GM23338 (cell line): ENCODE results near the gene LIMCH1. TPM values are rescaled to one million over a fixed set of nuclear protein-coding genes. Genes with fewer than 3 reads are reported as not detected.

ENCODE experiments used
- ATAC-seq: fragments of 200-7000 bp; cut with Tn5 transposase; 3 replicates; pipeline ENCODE4 v1.9.1; 2020
- DNase-seq: peaks from one replicate; pipeline ENCODE4 v3.0.0-alpha.2; 2015; ENCODE audit warnings: low spot score
- H2AFZ ChIP-seq: fragments of 200-600 bp; sonication (generic); 2 replicates; pipeline ENCODE4 v1.8.0; 2016; ENCODE audit warnings: antibody characterized with exemption, mild to moderate bottlenecking, moderate library complexity
- H3F3A ChIP-seq: fragments of 200-600 bp; sonication (generic); replicated peaks from 2 replicates; pipeline ENCODE4 v1.8.0; 2017; ENCODE audit warnings: antibody characterized with exemption, mixed run types, low read depth
- H3K27ac ChIP-seq: fragments of 200-600 bp; sonication (generic); 2 replicates; pipeline ENCODE4 v1.6.1; 2016; ENCODE audit warnings: low read depth
- H3K27me3 ChIP-seq: fragments of 200-600 bp; sonication (generic); 2 replicates; pipeline ENCODE4 v1.8.0; 2016; ENCODE audit warnings: mild to moderate bottlenecking, mixed run types, moderate library complexity; ENCODE audit not compliant: insufficient read depth
- H3K36me3 ChIP-seq: fragments of 200-600 bp; sonication (generic); 2 replicates; pipeline ENCODE4 v1.8.0; 2016; ENCODE audit warnings: mild to moderate bottlenecking; ENCODE audit not compliant: insufficient read depth
- H3K4me1 ChIP-seq: fragments of 200-600 bp; sonication (generic); 2 replicates; pipeline ENCODE4 v1.8.0; 2016; ENCODE audit warnings: mild to moderate bottlenecking, moderate library complexity; ENCODE audit not compliant: insufficient read depth
- H3K4me2 ChIP-seq: fragments of 200-600 bp; sonication (generic); 2 replicates; pipeline ENCODE4 v1.7.1; 2017; ENCODE audit warnings: mixed run types
- H3K4me3 ChIP-seq: fragments of 200-600 bp; sonication (generic); 2 replicates; pipeline ENCODE4 v1.6.1; 2016; ENCODE audit warnings: mixed run types
- H3K79me2 ChIP-seq: fragments of 200-600 bp; sonication (generic); replicated peaks from 2 replicates; pipeline ENCODE4 v1.8.0; 2017; ENCODE audit warnings: mild to moderate bottlenecking; ENCODE audit not compliant: insufficient read depth
- H3K9me2 ChIP-seq: fragments of 200-600 bp; sonication (generic); 2 replicates; pipeline ENCODE4 v1.8.0; 2017; ENCODE audit not compliant: insufficient read depth
- H4K20me1 ChIP-seq: fragments of 200-600 bp; sonication (generic); replicated peaks from 2 replicates; pipeline ENCODE4 v1.8.0; 2017; ENCODE audit warnings: mild to moderate bottlenecking; ENCODE audit not compliant: insufficient read depth
- H3K27ac Mint-ChIP-seq: 2 replicates; pipeline ENCODE4 v1.8.0; 2020; ENCODE audit warnings: inconsistent platforms, mild to moderate bottlenecking, moderate library complexity, mixed read lengths
- H3K27me3 Mint-ChIP-seq: 3 replicates; pipeline ENCODE4 v1.8.0; 2022; ENCODE audit warnings: low read depth, mild to moderate bottlenecking, moderate library complexity, mixed read lengths, inconsistent platforms; ENCODE audit not compliant: insufficient read depth, poor library complexity
- H3K36me3 Mint-ChIP-seq: 3 replicates; pipeline ENCODE4 v1.8.0; 2021; ENCODE audit warnings: low read depth, mild to moderate bottlenecking, inconsistent platforms, moderate library complexity, mixed read lengths
- H3K4me1 Mint-ChIP-seq: 3 replicates; pipeline ENCODE4 v1.8.0; 2020; ENCODE audit warnings: mild to moderate bottlenecking, inconsistent platforms, mixed read lengths
- H3K4me3 Mint-ChIP-seq: 3 replicates; pipeline ENCODE4 v1.8.0; 2021; ENCODE audit warnings: moderate library complexity, mild to moderate bottlenecking, inconsistent platforms, mixed read lengths
- H3K9me3 Mint-ChIP-seq: 3 replicates; pipeline ENCODE4 v1.8.0; 2020; ENCODE audit warnings: moderate library complexity, mild to moderate bottlenecking, inconsistent platforms, mixed read lengths
- CREB1 ChIP-seq: fragments of 250-450 bp; sonication (Bioruptor Pico); IDR thresholded peaks from 2 replicates; pipeline ENCODE4 v1.5.0; 2020; ENCODE audit warnings: low read depth, mild to moderate bottlenecking, moderate library complexity
- CTCF ChIP-seq, 2 experiments: fragments of 200-600 bp in 1 of 2; sonication (generic) in 1 of 2; conservative IDR thresholded peaks; 2 replicates each; pipeline versions ENCODE4 v1.5.1 to v1.6.1; 2016 to 2017; ENCODE audit warnings: antibody characterized with exemption in 2 of 2, low read depth in 2 of 2, mild to moderate bottlenecking in 2 of 2, moderate library complexity in 1 of 2
- ETS1 ChIP-seq: IDR thresholded peaks from 2 replicates; pipeline ENCODE4 v1.6.1; 2016; ENCODE audit warnings: antibody characterized with exemption
- EZH2 ChIP-seq: fragments of 200-600 bp; sonication (generic); IDR thresholded peaks from one replicate; pipeline ENCODE4 v1.8.0; 2017; ENCODE audit warnings: antibody characterized with exemption, mild to moderate bottlenecking, low read depth; ENCODE audit not compliant: unreplicated experiment
- EZH2phosphoT487 ChIP-seq: fragments of 200-600 bp; sonication (generic); IDR thresholded peaks from one replicate; pipeline ENCODE4 v1.8.1; 2018; ENCODE audit warnings: antibody characterized with exemption; ENCODE audit not compliant: unreplicated experiment
- JUNB ChIP-seq: IDR thresholded peaks from one replicate; pipeline ENCODE4 v1.6.1; 2016; ENCODE audit warnings: antibody characterized with exemption; ENCODE audit not compliant: unreplicated experiment
- NANOG ChIP-seq: IDR thresholded peaks from 2 replicates; pipeline ENCODE4 v1.6.1; 2016; ENCODE audit warnings: antibody characterized with exemption, borderline replicate concordance
- POLR2AphosphoS5 ChIP-seq: IDR thresholded peaks from 2 replicates; pipeline ENCODE4 v1.6.1; 2016; ENCODE audit warnings: antibody characterized with exemption, low read depth
- STAT1 ChIP-seq: IDR thresholded peaks from one replicate; pipeline ENCODE4 v1.6.1; 2016; ENCODE audit warnings: antibody characterized with exemption; ENCODE audit not compliant: unreplicated experiment
- ZNF114 ChIP-seq: fragments of 250-450 bp; sonication (Bioruptor Pico); IDR thresholded peaks from 2 replicates; pipeline ENCODE4 v1.5.0; 2020; ENCODE audit warnings: mild to moderate bottlenecking, moderate library complexity
- ZNF331 ChIP-seq: fragments of 250-450 bp; sonication (Bioruptor Pico); IDR thresholded peaks from 2 replicates; pipeline ENCODE4 v1.5.0; 2020; ENCODE audit warnings: low read depth, mild to moderate bottlenecking, moderate library complexity
- ZNF462 ChIP-seq: fragments of 250-450 bp; sonication (Bioruptor Pico); IDR thresholded peaks from 2 replicates; pipeline ENCODE4 v1.5.0; 2020; ENCODE audit warnings: mild to moderate bottlenecking, moderate library complexity
- polyA plus RNA-seq: library from polyadenylated mRNA; unstranded; fragments of >200 nt; fragmentation: Nextera tagmentation; extraction: Ambion mirVana; gene quantifications from 2 replicates; pipeline ENCODE4 v1.2.1, GENCODE V29; 2016
- total RNA-seq: library from RNA; depleted of rRNA; stranded (reverse); fragments of >200 nt; shearing (Covaris generic); gene quantifications from 2 replicates; pipeline ENCODE4 v1.2.3, GENCODE V29; 2014

LIMCH1 gene
- total and polyA plus RNA-seq, 2 experiments from 2014 or later, result 1.5 TPM

DNA sequence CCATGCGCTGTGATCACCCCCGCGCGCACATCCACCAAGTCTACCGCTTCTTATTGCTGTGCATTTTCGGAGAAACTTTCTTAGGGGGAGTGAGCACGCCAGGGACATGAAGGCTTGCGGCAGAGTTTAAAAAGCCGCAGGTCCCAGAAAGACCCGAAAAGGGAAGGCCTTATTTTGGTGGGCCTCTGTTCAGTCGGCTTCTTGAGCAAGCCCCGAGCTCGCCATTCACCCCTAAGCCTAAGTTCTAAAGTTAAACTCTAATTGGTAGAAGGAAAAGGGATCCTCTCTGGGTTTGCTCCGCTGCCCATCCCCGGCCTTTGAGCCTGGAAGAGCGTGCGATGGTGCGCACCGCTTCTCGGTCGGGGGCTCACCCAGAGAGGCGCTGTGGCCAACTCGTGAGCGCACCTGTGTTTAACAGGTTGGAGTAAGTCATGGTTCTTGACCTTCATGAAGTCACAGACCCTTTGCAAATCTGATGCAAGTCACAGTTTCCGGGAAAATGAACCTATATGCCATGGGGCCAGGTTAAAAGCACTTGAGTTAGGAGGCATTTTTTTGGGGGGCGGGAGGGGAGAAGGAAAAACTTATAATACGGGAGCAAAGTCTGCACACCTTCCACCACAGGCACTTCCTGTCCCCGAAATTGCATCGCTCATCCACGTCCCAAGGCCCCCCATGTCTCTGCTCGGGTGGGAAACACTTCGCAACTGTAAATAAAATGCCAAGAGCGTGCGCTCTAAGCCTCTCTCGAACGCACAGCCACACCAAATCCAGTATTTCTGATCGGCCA lies 208.7 kb downstream of the LIMCH1 start (continued):
- no peak for TF ChIP-seq STAT1

DNA sequence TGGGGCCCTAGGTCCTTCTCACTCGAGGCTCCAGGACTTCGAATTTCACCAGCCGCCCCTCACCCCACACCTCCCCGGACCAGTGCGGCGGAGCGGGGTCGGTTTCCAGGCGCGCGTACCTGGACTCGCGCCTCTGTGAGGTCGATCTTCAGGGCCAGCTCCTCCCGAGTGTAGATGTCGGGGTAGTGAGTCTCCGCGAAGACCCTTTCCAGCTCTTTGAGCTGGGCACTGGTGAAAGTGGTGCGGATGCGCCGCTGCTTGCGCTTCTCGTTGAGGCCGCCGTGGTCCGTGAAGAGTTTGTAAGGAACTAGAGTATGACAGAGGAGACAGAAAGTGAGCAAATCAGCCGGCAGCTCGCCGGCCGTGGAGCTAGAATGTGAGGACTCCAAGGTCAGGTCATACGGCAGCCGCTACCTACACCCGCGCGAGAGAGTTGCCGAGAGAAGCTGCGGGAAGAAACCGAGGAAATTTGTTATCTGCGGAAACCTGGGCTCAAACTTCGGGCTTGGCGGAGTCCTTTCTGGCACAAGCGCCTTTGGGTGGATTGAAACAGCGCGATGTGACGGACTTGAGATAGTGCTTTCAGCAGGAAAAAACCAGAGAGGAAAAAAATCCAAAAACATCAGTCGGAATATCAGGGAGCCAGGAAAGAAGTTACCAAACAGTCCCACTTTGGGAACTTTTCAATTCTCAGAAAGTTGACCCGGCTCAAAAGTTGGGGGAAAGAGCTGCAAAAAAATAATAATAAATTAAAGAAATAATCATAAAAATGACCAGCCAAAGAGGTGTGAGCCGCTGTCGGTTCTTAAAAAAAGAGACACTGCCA lies 209.5 kb downstream of the LIMCH1 start:
- Histone ChIP-seq H3F3A (peaks cover 30% of the 10 kb centered on the region), H3K9me2 (no peaks in the 10 kb centered on the region), H4K20me1 (peaks cover 38% of the 10 kb centered on the region), H3K4me1 (peaks cover 73% of the 10 kb centered on the region), H3K27me3 (peaks cover 100% of the 10 kb centered on the region), H3K27ac (no peak overlapping the region), H3K4me3 (peak overlapping the region; percentile 46), H2AFZ (peak overlapping the region; percentile 32; the same call in 1 of the 2 replicates), H3K79me2 (no peaks in the 10 kb centered on the region), H3K36me3 (no peaks in the 10 kb centered on the region), H3K4me2 (peak overlapping the region; percentile 72)
- Mint-ChIP-seq H3K4me1 (peaks cover 55% of the 10 kb centered on the region), H3K4me3 (peak overlapping the region; percentile 62), H3K9me3 (peaks cover 13% of the 10 kb centered on the region; the same call in 2 of the 3 replicates), H3K27ac (no peak overlapping the region), H3K27me3 (peaks cover 97% of the 10 kb centered on the region), H3K36me3 (no peaks in the 10 kb centered on the region; the same call in 2 of the 3 replicates)
- ATAC-seq (peak; percentile 2), DNase-seq (peak; percentile 56)
- TF ChIP-seq STAT1 (no peak), JUNB (no peak), ZNF462 (CRISPR knock-in tag) (no peak), EZH2phosphoT487 (peak; percentile 95), ETS1 (no peak), POLR2AphosphoS5 (no peak), CREB1 (CRISPR knock-in tag) (no peak), ZNF331 (no peak), EZH2 (peak; percentile 95), ZNF114 (CRISPR knock-in tag) (no peak), CTCF (conservative IDR thresholded peaks at IDR 0.05; ENCODE audit: low read depth in 2 of 2) (no peak), NANOG (no peak)
